Erythroblast (primary cell): ENCODE data around the gene PRAC1.

Experiments used
- GATA1 ChIP-seq: IDR thresholded peaks from 2 replicates; pipeline ENCODE4 v1.6.1; 2011; ENCODE audit warnings: low read depth, mild to moderate bottlenecking, control low read depth, low read length, moderate library complexity
- POLR2A ChIP-seq: IDR thresholded peaks from 2 replicates; pipeline ENCODE4 v1.6.1; 2011; ENCODE audit warnings: mild to moderate bottlenecking, low read length

DNA sequence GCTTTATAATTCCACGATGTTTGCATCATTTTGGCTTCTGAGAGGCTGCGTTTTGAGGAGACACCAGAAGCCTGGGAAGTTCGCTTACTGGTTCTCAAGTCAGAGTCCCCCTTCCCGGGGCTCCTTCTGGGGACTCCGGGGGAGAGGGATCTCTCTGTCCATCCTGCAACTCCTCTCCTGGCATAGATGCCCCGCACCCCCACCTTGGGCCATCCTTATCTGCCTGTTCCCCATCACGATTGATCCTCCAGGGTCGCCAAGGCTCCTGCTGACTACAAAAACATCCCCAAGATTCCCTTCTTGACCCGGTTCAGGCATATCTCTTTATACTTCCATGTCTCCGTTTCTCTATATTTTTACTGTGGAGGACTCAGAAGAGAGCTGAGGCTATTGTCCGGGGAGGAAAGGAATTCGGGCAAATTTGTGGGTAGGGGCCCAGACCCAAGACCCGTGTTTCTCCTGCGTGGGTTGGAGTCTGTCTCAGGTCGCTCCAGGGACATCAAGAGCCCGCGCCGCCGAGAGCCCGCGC, 24.7 kb upstream of the PRAC1 start:
- no peak for TF ChIP-seq POLR2A
- no peak for TF ChIP-seq GATA1
